ENCODE results near the gene NRG2.

GRCh38 chr5:139915266-139915665 is 127.8 kb downstream of the NRG2 start:
- TF ChIP-seq CTCF (IDR thresholded peaks at IDR 0.05 in 2 of 3, conservative IDR thresholded peaks at IDR 0.05 in 1 of 3; ENCODE audit: borderline replicate concordance in 1 of 3, insufficient read depth in 1 of 3, low read depth in 2 of 3, low read length in 2 of 3) (no peak), RAD21 (IDR thresholded peaks at IDR 0.05; ENCODE audit: low read depth) (no peak), EZH2phosphoT487 (IDR thresholded peaks at IDR 0.05; ENCODE audit: borderline replicate concordance) (no peak), POLR2AphosphoS5 (IDR thresholded peaks at IDR 0.05; ENCODE audit: low read depth, low read length) (no peak), POLR2A (IDR thresholded peaks at IDR 0.05; ENCODE audit: borderline replicate concordance, extremely low read depth, insufficient read depth, insufficient read length) (no peak), EZH2 (IDR thresholded peaks at IDR 0.05) (no peak), SRF (IDR thresholded peaks at IDR 0.05; ENCODE audit: low read depth) (no peak), EGR1 (IDR thresholded peaks at IDR 0.05; ENCODE audit: low read depth) (no peak), SP1 (IDR thresholded peaks at IDR 0.05; ENCODE audit: low read depth) (no peak), REST (IDR thresholded peaks at IDR 0.05; ENCODE audit: low read depth) (no peak), YY1 (IDR thresholded peaks at IDR 0.05; ENCODE audit: extremely low read depth, insufficient replicate concordance, low read depth, low read length) (no peak), SIN3A (IDR thresholded peaks at IDR 0.05; ENCODE audit: low read depth) (no peak)
